Activated CD4-positive, alpha-beta T cell treated with anti-CD3 and anti-CD28 coated beads for 24 hours (primary cell): ENCODE data around the gene S100A16.
"Not testable (repeated sequence)": the region's sequence is repeated elsewhere in the genome, so short reads cannot be mapped to it uniquely, and the experiment has no call there.

ENCODE experiments used
- DNase-seq, 2 donors: peaks; one replicate each; pipeline ENCODE4 v3.0.0-alpha.2; 2020; ENCODE audit warnings: low read depth in 2 of 2

Gene S100A16

DNA sequence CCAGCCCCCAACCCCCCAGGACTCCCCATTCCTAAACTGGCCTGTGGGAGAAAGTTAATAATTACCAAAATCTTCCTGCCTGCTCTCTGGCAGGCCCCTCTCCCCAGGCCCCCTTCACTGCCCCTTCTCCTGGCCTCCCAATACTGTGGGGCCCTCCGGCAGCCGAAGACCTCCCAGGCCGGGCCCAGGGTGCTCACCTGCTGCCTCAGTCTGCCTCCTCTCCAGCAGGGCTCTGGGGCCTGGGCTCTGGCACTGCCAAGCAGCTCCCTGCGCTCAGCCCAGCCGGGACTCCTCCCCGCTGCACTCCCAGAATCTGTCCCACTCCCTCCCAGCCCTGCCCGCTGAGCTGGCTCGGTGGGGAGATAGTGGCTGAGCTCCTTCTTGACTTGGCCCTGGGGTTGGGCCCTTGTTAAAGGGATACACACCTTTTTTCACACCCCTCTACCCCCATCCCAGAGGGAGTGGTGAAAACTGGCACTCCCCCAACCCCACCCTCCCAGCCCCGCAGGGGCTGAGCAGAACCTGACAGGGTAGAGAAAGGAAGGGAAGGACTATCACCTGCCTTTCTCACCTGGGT, at the start of gene S100A16:
Gene S100A16, minus strand, starts transcription at position 383 of the 577 bp plus-strand sequence. CDS start 4,986 bp downstream, outside the sequence.
- no peak for DNase-seq

DNA sequence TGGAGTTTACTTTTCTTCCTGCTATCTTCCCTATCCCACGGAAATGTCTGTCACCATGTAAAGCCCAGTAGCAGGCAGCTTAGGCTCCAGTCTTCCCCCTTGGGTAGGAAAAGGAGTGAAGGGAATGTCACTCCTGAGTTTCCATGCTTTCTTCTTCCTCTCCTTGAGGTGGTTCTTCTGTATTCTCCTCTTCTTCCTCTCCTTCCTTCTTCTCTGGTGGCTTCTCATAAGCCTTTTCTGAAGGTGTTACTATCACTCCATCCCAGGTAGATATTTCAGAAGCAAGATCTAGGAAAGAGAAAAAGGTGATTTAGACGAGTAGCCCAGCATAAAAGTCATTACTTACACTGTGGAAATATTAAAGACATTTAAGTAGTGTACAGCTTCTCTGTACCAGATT, 49.3 kb upstream of the S100A16 start:
- DNase-seq: no peak

DNA sequence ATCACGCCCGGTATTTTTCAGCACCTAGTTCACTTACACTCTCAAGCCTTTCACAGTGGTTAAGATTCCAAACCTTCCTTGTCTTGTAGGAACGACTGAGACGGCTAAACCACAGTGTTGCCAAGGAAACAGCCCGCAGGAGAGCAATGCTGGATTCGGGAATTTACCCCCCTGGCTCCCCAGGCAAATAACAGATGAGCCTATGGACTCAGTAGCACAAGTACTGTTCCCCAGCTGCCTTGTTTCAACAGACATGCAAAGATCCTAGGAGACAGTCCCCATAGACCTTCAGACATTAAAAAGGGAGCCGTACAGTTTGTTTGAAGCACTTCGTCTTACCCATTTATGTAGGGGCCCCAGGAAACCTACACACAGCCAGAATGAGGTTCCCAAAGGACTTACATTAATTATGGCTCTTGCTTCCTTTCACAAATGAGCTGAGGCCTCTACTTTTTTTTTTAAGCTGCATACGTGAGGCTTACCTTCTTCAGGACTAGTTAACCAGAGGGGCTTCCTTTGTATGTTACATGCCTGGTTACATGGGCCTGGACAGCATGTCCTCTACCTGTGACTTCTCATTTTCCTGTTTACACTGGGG, 48.3 kb upstream of the S100A16 start:
- no peak for DNase-seq

DNA sequence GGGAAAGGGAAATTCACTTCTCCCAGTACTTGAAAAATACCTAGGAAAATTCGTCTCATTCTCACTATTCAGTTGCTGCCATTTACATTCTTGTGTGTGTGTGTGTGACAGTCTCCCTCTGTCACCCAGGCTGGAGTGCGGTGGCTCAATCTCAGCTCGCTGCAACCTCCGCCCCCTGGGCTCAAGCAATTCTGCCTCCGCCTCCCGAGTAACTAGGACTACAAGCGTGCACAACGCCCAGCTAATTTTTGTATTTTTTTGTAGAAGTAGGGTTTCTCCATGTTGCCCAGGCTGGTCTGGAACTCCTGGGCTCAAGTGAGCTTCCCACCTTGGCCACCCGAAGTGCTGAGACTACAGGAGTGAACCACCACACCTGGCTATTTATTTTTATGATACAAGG, 46.7 kb upstream of the S100A16 start:
- DNase-seq: no peak

DNA sequence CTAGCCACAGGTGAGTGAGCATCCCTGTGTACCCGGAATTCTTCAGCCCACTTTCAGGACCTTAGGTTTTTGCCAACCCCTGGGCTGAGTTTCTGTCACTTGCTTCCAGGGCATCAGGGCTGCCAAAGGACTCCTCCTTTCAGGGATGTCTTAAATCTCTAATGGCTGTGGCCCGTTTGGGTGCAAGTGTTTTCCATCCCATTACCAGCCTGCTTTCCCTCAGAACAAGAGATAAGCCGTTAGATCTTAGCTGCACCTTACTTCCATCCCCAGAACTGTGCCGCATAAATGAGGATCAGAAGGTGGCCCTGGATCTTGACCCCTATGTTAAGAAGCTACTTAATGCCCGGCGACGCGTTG, 46.2 kb upstream of the S100A16 start:
- no peak for DNase-seq

GRCh38 chr1:153658400-153659174, 45.6 kb upstream of the S100A16 start, which contains the start of gene SNAPIN:
Gene SNAPIN, plus strand, starts transcription at chr1:153658703. Its CDS starts 41 bp downstream, at chr1:153658744.
- peak; percentile 86 to 88 for DNase-seq

DNA sequence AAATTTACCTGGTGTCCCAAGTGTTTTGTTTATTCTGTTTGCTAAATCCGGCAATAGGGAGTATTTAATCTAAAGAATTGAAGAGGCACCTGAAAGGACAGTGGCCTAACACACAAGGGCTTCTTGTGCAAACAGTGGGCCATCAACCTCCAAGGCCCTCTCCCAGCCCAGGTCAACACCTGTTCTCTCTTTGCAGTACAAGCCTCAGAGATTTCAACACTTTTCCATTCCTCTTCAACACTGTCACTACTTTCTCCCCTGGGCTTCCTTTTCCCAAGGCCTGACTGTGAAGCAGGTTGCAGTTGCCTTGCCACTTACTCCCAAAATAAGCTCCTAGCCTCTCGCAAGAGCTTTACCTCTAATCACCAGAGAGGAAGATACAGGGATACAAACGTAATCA, 42.4 kb upstream of the S100A16 start:
- no peak for DNase-seq

- DNase-seq: no peak
These were observed 40.0 kb upstream of the S100A16 start for GRCh38 chr1:153652805-153653500.

DNA sequence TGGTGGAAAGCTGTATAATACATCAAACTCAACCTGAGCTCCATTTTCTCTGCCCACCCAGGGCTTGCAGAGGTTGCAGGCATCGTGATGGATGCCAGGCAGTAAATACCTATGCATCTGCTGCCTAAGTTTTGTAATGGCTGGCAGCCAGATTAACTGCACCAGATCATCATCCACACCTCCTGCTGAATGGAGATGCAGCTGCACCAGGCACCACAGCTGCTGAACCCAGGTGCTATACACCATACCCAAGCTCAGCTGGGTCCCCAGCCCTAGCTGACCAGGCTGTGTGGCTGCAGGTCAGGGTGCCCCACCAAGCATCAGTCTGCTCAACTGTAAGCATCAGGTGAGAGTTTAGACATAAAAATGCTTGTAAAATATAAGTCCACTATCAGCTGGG, 38.8 kb upstream of the S100A16 start:
- DNase-seq: no peak

GRCh38 chr1:153649863-153650235, 36.9 kb upstream of the S100A16 start:
- DNase-seq: no peak

GRCh38 chr1:153649137-153649862, 36.4 kb upstream of the S100A16 start:
- no peak for DNase-seq

DNA sequence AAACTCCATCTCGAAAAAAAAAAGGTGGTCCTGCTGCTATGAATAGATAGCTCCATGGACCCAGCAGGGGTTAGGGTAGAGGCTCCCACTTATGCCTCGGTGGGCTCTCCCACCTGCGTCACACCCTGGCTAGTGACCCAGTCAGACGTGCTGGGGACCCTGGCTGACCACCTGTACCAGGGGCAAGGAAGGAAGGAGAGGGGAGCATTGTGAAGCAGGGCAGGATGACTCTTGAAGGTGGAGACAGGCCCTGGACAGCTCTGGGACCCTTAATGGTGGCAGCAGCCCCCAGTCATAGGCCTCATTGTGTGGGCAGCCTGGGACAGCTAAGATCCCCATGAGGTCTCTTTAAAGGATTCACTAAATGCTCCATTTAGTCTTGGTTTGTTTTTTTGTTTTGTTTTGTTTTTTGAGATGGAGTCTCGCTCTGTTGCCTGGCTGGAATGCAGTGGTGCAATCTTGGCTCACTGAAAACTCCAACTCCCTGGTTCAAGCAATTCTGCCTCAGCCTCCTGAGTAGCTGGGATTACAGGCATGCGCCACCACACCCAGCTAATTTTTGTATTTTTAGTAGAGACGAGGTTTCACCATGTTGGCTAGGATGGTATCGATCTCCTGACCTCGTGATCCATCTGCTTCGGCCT, 35.2 kb upstream of the S100A16 start:
- no peak for DNase-seq

DNA sequence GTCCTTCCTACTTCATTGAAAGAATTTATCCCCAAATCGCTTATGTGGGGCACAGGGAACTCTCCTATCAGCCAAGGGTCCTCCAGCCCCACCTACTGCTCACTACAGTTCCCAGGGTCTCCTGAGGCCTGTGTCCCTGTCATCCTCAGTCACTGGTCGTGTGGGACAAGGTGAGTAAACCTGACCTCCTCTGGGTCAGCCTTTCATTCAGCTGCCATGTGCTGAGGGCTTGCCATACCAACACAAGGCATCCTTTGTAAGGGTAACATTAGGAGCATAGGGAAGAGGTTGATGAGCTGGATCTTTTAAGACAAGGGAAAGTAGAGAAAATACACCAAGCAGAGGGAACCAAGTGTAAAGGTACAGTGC, 34.4 kb upstream of the S100A16 start:
- no peak for DNase-seq

- DNase-seq: no peak
These were observed 33.9 kb upstream of the S100A16 start for GRCh38 chr1:153646672-153647345.

- DNase-seq: no peak
These were observed 30.9 kb upstream of the S100A16 start for GRCh38 chr1:153643816-153644215.

GRCh38 chr1:153643100-153643499, 30.2 kb upstream of the S100A16 start:
- no peak for DNase-seq

DNA sequence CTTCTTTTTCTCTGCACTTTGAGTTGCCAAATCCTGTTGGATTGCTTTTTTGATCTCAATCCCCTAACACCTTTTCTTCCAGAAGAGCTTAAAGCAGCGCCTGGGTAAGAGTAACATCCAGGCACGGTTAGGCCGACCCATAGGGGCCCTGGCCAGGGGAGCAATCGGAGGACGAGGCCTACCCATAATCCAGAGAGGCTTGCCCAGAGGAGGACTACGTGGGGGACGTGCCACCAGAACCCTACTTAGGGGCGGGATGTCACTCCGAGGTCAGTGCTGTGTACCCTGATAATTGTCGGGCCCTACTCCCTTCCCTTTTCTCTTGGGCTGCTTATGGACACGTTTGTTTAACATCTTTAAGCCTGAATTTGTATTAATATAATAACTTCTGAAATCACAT, 29.2 kb upstream of the S100A16 start:
- DNase-seq: no peak

DNA sequence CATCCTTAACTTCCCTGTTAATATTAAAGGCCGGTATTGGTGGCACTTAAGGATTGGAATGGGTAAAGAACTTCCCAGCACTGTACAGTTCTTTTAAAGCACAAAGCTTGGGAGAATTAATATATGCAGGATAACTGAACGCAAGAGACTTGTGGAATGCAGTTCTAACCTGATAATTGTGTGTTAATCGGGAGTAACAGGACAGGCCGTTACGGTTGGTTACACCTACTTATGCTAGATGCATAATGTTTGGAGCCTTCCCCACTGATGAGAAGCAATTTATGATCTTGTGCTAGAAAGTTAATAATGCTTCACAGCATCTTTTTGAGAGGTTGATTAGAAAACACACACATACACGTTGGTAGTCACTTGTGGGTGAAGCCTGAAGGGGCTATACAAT, 27.9 kb upstream of the S100A16 start:
- DNase-seq: no peak

GRCh38 chr1:153640213-153640612, 27.3 kb upstream of the S100A16 start:
- not testable (repeated sequence) for DNase-seq

DNA sequence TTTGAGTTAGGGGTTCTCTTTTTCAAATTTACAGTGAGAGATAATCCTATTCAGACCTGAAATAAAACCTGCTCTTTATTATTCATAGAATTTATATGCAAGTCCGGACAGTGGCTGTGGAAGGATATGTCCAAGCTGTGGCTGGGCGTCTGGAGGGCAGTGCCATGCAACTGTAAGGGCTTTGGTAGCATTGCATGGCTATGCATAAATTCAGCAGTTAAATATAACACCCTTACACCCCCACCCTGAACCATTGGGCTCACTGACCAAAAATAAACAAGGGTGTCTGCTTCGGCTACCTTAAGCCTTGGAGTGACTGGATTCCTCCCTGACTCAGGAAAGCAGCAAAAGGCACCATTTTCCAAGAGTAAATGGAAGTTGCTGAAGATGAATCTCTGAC, 26.3 kb upstream of the S100A16 start:
- DNase-seq: no peak

DNA sequence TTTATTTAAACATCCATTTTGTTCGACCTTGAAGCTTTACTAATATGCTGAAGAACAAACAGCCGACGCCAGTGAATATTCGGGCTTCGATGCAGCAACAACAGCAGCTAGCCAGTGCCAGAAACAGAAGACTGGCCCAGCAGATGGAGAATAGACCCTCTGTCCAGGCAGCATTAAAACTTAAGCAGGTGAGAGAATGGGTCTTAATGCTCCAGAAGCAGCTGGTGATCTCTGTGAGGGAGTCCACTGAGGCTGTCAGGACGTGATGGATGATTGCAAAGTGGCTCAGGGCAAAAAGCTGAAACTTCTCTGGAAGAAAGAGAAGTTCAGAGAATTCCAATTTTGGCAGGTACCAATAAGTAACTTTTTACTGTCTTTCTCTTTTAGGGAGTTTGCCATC, 25.3 kb upstream of the S100A16 start:
- DNase-seq: no peak
